Measurements from ENCODE around the gene ARHGEF18. TPM values are rescaled to one million over a fixed set of nuclear protein-coding genes. Genes with fewer than 3 reads are reported as not detected.
A peak's percentile ranks its signal among the peaks of the same experiment; 100 is the strongest.

The ARHGEF18 gene
- total and polyA plus RNA-seq, 2 of the 13 experiments (the other 11 are each of a cell fraction or from before 2014, with no cell fraction given): 4.2 to 17.5 TPM

DNA sequence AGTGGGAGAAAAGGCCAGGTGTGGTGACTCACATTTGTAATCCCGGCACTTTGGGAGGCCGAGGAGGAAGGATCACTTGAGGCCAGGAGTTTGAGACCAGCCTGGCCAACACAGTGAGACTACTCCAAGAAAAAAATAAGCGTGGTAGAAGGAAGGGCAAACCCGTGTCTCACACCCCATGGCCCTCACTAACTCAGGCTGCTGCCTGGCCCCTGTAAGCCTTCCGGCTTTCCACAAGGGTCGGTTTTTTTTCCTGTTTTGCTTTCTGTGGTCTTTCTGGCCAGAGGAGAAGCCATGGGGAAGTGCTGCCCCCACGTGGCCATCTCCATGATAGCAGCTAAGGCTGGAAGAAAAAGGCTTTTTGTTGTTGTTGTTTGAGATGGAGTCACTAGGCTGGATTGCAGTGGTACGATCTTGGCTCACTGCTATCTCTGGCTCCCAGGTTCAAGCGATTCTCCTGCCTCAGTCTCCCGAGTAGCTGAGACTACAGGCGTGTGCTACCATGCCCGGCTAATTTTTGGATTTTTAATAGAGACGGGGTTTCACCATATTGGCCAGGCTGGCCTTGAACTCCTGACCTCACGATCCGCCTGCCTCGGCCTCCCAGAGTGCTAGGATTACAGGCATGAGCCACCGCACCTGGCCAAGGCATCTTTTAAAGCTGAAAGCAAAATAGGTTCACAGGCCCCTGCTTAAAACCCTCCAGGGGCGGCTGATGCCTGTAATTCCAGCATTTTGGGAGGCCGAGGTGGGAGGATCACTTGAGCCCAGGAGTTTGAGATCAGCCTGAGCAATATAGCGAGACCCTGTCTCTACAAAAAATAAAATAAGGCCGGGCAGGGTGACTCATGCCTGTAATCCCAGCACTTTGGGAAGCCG, 7.5 kb upstream of the ARHGEF18 start (continued):
- TF ChIP-seq, protein P1, sequence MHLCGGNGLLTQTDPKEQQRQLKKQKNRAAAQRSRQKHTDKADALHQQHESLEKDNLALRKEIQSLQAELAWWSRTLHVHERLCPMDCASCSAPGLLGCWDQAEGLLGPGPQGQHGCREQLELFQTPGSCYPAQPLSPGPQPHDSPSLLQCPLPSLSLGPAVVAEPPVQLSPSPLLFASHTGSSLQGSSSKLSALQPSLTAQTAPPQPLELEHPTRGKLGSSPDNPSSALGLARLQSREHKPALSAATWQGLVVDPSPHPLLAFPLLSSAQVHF (CRISPR knock-in tag; IDR thresholded peaks at IDR 0.05): no peak
- TF ChIP-seq REPIN1 (CRISPR knock-in tag; IDR thresholded peaks at IDR 0.05; ENCODE audit: borderline replicate concordance, low read depth) (peak; percentile 61; the same call in 1 of the 2 replicates), FOXA3 (CRISPR knock-in tag; IDR thresholded peaks at IDR 0.05) (0 out of 2 replicates have a peak, but pooled peaks have one; percentile 18), RCOR2 (CRISPR knock-in tag; IDR thresholded peaks at IDR 0.05) (peak; percentile 61; the same call in 1 of the 2 replicates), RARA (CRISPR knock-in tag; IDR thresholded peaks at IDR 0.05) (peak; percentile 22; the same call in 1 of the 2 replicates), HNF4A (CRISPR knock-in tag; IDR thresholded peaks at IDR 0.05) (peak; percentile 17; the same call in 1 of the 2 replicates), ARHGAP35 (CRISPR knock-in tag; IDR thresholded peaks at IDR 0.05; ENCODE audit: borderline replicate concordance) (no peak), ZIK1 (CRISPR knock-in tag; IDR thresholded peaks at IDR 0.05; ENCODE audit: borderline replicate concordance, low read depth) (0 out of 2 replicates have a peak, but pooled peaks have one; percentile 32), ADNP (CRISPR knock-in tag; IDR thresholded peaks at IDR 0.05) (peak; percentile 38; the same call in 1 of the 2 replicates), ZNF350 (CRISPR knock-in tag; IDR thresholded peaks at IDR 0.05; ENCODE audit: borderline replicate concordance, low read depth) (no peak; the same call in 1 of the 2 replicates), NONO (IDR thresholded peaks at IDR 0.05) (no peak), NONO (CRISPR knock-in tag; conservative IDR thresholded peaks at IDR 0.05) (no peak), TARDBP (CRISPR knock-in tag; IDR thresholded peaks at IDR 0.05) (no peak), ZNF3 (CRISPR knock-in tag; IDR thresholded peaks at IDR 0.05) (no peak), GABPA (IDR thresholded peaks at IDR 0.05; ENCODE audit: low read depth, low read length) (no peak), GABPA (CRISPR knock-in tag; IDR thresholded peaks at IDR 0.05; ENCODE audit: low read depth) (0 out of 2 replicates have a peak, but pooled peaks have one; percentile 11)
- TF ChIP-seq, protein P2, sequence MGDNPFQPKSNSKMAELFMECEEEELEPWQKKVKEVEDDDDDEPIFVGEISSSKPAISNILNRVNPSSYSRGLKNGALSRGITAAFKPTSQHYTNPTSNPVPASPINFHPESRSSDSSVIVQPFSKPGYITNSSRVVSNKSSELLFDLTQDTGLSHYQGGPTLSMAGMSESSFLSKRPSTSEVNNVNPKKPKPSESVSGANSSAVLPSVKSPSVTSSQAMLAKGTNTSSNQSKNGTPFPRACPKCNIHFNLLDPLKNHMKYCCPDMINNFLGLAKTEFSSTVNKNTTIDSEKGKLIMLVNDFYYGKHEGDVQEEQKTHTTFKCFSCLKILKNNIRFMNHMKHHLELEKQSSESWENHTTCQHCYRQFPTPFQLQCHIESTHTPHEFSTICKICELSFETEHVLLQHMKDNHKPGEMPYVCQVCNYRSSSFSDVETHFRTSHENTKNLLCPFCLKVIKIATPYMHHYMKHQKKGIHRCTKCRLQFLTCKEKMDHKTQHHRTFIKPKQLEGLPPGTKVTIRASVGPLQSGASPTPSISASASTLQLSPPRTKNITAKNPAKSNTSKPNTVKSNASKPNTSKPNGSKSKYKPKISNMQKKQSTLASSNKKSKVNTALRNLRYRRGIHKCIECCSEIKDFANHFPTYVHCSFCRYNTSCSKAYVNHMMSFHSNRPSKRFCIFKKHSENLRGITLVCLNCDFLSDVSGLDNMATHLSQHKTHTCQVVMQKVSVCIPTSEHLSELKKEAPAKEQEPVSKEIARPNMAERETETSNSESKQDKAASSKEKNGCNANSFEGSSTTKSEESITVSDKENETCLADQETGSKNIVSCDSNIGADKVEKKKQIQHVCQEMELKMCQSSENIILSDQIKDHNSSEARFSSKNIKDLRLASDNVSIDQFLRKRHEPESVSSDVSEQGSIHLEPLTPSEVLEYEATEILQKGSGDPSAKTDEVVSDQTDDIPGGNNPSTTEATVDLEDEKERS (CRISPR knock-in tag; IDR thresholded peaks at IDR 0.05): peak; percentile 46; the same call in 1 of the 2 replicates
- TF ChIP-seq, protein P3, sequence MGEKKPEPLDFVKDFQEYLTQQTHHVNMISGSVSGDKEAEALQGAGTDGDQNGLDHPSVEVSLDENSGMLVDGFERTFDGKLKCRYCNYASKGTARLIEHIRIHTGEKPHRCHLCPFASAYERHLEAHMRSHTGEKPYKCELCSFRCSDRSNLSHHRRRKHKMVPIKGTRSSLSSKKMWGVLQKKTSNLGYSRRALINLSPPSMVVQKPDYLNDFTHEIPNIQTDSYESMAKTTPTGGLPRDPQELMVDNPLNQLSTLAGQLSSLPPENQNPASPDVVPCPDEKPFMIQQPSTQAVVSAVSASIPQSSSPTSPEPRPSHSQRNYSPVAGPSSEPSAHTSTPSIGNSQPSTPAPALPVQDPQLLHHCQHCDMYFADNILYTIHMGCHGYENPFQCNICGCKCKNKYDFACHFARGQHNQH (CRISPR knock-in tag; IDR thresholded peaks at IDR 0.05): peak; percentile 52; the same call in 1 of the 2 replicates
- TF ChIP-seq, protein P4, sequence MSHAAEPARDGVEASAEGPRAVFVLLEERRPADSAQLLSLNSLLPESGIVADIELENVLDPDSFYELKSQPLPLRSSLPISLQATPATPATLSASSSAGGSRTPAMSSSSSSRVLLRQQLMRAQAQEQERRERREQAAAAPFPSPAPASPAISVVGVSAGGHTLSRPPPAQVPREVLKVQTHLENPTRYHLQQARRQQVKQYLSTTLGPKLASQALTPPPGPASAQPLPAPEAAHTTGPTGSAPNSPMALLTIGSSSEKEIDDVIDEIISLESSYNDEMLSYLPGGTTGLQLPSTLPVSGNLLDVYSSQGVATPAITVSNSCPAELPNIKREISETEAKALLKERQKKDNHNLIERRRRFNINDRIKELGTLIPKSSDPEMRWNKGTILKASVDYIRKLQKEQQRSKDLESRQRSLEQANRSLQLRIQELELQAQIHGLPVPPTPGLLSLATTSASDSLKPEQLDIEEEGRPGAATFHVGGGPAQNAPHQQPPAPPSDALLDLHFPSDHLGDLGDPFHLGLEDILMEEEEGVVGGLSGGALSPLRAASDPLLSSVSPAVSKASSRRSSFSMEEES (CRISPR knock-in tag; IDR thresholded peaks at IDR 0.05): 0 out of 2 replicates have a peak, but pooled peaks have one; percentile 20
- TF ChIP-seq, protein P5, sequence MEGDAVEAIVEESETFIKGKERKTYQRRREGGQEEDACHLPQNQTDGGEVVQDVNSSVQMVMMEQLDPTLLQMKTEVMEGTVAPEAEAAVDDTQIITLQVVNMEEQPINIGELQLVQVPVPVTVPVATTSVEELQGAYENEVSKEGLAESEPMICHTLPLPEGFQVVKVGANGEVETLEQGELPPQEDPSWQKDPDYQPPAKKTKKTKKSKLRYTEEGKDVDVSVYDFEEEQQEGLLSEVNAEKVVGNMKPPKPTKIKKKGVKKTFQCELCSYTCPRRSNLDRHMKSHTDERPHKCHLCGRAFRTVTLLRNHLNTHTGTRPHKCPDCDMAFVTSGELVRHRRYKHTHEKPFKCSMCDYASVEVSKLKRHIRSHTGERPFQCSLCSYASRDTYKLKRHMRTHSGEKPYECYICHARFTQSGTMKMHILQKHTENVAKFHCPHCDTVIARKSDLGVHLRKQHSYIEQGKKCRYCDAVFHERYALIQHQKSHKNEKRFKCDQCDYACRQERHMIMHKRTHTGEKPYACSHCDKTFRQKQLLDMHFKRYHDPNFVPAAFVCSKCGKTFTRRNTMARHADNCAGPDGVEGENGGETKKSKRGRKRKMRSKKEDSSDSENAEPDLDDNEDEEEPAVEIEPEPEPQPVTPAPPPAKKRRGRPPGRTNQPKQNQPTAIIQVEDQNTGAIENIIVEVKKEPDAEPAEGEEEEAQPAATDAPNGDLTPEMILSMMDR (CRISPR knock-in tag; IDR thresholded peaks at IDR 0.05): peak; percentile 95

Data from HepG2 (cell line).